Stimulated activated CD4-positive, alpha-beta T cell treated with anti-CD3 and anti-CD28 coated beads, Interleukin-1b, Interleukin-23, amount 100 ng/mL, for 24 hours (primary cell): ENCODE measurements around the gene ZNF136.

Experiments
- DNase-seq, 4 experiments: peaks; one replicate each; pipeline ENCODE4 v3.0.0-alpha.2; 2020; ENCODE audit warnings: low read depth in 4 of 4, low spot score in 1 of 4

Gene ZNF136

DNA sequence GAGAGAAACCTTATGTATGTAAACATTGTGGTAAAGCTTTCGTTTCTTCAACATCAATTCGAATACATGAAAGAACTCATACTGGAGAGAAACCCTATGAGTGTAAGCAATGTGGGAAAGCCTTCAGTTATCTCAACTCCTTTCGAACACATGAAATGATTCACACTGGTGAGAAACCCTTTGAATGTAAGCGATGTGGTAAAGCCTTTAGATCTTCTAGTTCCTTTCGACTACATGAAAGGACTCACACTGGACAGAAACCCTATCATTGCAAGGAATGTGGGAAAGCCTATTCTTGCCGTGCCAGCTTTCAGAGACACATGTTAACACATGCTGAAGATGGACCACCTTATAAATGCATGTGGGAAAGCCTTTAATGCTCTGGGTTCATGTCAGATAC is 24.7 kb downstream of the ZNF136 start:
- DNase-seq = no peak

DNA sequence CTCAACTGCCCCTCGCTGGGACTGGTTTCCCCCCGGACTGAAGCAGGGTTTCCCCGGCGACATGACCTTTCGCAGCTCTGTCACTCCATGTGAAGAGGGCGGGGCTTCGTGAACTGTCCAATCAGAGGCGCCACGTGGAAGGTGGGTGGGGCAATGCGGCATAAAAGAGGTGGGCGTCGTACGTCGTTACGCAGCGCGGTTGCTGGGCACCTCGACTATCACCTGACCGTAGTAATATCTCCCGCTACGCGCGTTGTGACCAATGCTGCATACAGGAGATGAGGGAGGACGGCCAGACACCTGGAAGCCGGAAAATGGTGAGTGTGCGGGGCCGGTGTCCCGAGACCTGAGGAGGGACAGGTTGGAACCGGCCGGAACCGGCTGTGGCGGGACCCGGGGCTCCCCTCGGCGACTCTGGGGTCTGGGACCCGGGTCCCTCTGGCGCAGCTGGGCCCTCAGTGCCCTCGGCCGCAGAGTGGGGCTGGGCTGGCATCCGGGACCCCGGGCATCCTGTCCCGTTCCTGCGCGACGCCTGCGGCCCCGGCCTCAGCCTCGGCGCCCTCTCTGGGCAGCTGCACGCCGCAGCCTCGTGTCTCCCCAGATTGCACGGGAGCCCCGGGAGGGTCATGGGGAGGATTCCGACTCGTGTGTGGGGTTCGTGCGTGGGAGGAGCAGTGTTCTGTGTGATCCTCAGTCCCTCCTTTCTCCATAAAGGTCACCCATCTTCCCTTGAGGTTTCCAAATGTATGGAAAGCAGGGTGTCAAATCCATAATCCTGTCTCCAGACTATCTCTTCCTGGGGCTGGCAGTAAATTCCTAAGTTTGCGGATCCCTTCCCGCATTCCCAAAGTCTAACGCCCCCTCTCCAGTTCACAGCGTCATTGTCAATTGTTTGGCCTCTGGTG is 32.2 kb downstream of the ZNF136 start:
- DNase-seq = peak; percentile 14 to 68 (median 51)

DNA sequence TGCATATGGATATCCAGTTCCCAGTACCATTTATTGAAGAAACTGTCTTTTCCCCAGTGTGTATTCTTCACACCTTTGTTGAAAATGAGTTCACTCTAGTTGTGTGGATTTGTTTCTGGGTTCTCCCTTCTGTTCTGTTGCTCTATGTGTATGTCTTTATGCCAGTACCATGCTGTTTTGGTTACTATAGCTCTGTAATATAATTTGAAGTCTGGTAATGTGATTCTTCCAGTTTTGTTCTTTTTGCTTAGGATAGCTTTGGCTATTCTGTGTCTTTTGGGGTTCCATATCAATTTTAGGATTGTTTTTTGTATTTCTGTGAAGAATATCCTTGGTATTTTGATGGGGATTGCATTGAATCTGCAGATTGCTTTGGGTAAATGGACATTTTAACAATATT is 35.2 kb downstream of the ZNF136 start:
- DNase-seq = no peak

- no peak for DNase-seq
Observed at GRCh38 chr19:12199757-12200419, 37.0 kb downstream of the ZNF136 start.

GRCh38 chr19:12202250-12202649 is 39.4 kb downstream of the ZNF136 start:
- DNase-seq = peak in 3 of 4 experiments; percentile 16 to 43 (median 36)

DNA sequence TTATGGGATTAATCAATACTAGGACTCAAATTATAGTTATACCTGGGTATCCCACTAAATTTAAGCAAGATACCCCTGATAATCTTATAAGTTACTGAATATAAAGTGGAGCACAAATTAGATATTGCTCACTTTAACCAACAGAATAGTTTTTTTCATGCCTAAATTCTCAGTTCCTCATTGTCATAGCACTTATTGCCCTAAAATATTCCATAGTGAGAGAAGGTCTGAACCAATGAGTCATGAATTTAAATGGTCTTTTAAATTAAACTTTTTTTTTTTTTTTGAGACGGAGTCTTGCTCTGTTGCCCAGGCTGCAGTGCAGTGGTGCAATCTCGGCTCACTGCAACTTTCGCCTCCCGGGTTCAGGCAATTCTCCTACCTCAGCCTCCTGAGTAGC is 42.4 kb downstream of the ZNF136 start:
- DNase-seq = no peak

DNA sequence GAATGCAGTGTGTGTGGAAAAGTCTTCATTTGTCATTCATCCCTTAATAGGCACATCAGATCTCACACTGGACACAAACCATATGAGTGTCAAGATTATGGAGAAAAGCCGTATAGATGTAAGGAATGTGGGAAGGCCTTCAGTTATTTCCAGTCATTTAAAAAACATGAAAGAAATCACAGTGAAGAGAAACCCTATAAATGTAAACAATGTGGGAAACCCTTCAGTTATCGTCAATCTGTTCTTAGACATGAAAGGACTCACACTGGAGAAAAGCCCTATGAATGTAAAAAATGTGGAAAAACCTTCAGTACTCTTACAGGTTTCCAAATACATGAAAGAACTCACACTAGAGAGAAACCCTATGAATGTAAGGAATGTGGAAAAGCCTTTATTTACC is 45.3 kb downstream of the ZNF136 start:
- no peak for DNase-seq

DNA sequence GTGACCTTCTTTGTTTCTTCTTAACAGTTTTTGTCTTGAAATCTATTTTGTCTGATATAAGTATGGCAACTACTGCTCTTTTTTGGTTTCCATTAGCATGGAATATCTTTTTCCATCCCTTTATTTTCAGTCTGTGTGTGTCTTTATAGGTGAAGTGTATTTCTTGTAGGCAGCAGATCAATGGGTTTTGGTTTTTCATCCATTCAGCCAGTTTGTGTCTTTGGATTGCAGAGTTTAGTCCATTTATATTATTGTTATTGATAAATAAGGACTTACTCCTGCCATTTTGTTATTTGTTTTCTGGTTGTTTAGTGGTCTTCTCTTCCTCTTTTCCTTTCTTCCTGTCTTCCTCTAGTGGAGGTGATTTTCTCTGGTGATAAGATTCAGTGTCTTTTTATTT is 54.4 kb downstream of the ZNF136 start:
- DNase-seq = no peak

- no peak for DNase-seq
Observed at GRCh38 chr19:12222980-12223630, 60.2 kb downstream of the ZNF136 start.

DNA sequence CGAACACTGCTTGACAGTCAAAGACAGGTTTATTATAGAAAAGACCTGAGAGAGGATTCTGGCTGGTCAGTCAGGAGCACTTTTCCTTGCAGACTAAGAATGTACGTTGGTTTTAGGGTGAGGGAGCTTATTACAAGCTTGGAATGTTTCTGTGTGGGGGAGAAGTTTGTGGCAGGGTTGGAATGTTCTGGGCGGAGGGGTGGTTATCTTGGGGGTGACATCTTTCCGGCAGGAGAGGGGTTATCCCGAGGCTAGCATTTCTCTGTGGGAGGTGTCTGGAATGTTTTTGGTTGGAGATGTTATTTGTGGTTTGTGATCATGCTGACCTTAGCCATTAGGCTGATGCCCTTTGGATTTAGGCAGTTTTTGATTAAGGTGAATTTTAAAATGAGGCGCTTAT is 61.8 kb downstream of the ZNF136 start:
- no peak for DNase-seq

DNA sequence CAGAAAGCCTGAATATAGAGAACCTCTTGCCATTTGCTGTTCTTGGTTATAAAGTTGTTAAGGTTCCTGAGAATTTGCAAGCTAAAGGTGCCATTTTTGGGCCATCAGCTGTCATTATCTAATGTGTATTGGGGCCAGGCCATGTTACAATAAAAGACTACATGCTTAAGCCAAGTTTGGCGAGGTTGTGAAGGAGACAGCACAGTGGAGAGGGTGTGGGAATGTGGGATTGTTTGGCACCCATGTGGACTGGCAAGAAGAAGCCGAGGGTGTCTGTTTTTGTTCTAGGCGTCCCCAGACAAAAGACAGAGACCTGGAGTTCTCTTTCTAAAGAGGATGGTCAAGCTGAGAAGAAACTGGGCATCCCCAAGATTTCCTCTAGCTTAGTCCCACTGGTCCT is 67.1 kb downstream of the ZNF136 start:
- DNase-seq = no peak

DNA sequence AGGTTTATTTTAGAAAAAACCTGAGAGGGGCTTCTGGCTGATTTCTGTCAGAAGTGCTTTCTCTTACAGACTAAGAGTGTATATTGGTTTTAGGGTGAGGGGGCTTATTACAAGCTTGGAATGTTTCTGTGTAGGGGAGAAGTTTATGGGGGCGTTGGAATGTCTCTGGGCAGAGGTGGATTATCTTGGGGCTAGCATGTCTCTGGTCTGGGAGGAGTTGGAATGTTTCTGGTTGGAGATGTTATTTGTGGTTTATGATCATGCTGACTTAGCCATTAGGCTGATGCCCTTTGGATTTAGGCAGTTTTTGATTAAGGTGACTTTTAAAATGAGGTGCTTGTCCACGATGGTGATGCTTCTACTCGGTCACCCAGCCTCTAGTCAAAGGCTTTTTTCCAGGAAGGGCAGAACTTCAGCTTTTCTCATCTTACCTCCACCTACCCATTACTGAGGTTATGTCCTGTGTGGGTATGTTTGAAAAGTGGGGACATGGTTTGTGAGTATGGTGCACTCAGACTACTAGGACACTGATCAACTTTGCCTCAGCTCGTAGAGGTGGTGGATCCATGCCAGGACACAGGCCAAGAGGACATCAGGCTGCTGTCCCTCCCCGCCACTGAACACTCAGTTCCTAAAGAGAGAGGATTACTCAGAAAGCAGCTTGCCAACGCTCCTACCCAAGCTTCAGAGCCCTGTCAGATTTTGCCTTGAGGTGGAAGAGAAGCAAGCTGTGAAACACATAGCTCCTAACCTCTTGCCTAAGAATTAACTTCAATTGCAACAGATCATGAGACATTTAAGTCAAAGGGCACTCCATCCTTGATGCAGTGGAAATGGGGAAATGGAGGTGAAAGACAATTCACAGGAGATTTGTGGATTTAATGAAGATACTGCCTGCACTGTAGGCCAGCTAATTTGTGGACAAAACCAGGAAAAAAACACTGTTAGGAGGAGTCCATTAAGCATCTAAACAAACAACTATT is 68.1 kb downstream of the ZNF136 start:
- no peak for DNase-seq

DNA sequence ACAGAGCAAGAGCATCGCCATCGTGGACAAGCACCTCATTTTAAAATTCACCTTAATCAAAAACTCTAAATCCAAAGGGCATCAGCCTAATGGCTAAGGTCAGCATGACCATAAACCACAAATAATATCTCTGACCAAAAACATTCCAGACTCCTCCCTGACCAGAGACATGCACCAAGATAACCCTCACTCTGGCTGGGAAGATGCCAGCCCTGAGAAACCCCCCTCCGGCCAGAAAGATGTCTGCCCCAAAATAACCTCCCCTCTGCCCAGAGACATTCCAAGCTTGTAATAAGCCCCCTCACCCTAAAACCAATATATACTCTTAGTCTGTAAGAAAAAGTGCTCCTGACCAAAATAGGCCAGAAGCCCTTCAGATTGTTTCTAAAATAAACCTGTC is 70.1 kb downstream of the ZNF136 start:
- DNase-seq = no peak

GRCh38 chr19:12237143-12237839 is 74.4 kb downstream of the ZNF136 start:
- DNase-seq = no peak
